Adipose tissue (tissue), 3 donors: ENCODE results near the gene RASSF8. TPM values are rescaled to one million over a fixed set of nuclear protein-coding genes. Genes with fewer than 3 reads are reported as not detected.

Source experiments
- H3K27ac ChIP-seq: one replicate; pipeline ENCODE4 v1.5.1; 2013; ENCODE audit warnings: low read depth, low read length
- WGBS, 3 donors: extraction: QIAGEN DNeasy Blood & Tissue Kit; methylation state at CpG; one replicate each; pipeline ENCODE4 v1.1.7; 2013; 5-methylcytosine and 5-hydroxymethylcytosine counted together
- polyA plus RNA-seq, 3 donors: library from polyadenylated mRNA; stranded (reverse); fragments of 200-250 nt; gene quantifications; one replicate each; pipeline ENCODE4 v1.2.3, GENCODE V29; 2013
- donor health status: healthy with polysubstance abuse.
- donor health status: Bipolar disorder and iron deficiency.
- donor health status: healthy.

Gene RASSF8
- polyA plus RNA-seq, 3 donors, result 2.2 to 20.2 (median 6.9) TPM

DNA sequence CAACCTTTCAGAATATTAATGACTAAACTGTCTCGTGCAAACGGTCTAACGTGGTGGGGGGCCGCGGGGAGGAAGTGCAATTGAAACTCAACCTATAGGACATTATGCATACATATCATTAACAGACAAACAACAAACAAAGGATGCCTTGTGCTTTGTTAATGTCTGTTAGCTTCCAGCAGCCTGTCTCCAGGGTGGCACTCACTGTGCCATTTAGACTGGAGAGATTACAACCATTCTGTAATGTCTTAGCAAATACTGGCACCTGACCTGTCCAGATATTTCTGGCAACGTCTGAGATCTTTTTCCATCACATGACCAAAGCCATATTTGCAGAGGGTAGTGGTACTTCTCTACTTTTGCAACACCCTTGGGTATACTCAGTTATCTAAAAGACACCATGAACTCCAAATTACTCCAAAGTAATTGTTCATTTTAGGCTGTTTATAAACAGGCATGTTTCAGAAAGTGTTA, 154.7 kb downstream of the RASSF8 start:
- 16 to 46% (median 40%) methylated on average over 6 of the region's 6 CpGs for WGBS, 3 donors
- H3K27ac ChIP-seq, result no peak overlapping the region

DNA sequence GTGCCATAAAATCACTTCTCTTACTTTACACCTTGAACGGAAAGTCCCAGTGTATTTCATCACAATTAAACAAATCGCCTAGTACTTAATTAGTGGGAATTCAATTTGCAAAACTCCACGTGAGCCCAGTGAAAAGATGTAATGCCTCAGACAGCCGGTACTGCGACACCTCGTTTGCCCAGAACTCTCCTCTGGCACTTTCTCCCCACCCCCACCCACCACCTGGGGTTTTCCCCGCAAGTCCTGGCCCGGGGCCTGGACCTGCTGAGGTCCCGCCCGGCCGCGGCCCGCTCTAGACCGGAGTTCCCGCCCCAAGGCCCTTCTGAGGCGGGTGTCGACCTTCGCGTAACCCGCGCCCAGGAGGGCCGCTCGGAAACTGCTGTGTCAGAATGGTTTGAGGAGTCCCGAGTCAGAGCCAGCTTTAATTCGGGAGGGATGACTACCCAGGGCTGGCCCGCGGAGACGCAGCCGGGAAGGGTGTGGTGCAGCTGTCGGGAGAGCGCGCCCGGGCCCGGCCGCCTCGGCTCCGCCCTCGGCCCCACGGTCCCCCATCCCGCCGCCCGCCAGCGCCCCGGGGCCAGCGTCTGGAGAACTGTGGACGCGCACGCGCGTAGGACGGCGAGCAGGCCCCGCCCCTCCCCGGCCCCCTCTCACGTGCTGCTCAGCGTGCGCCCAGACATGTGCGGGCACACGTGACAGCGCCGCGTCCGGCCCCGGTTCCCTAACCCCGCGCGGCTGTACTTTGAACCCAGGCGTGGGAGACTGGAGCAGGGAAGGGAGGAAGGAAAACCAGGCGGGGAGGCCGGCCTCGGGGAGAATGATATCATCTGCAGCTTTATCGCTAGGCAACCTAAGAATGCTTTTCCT, 155.6 kb downstream of the RASSF8 start:
- no peak overlapping the region for H3K27ac ChIP-seq
- 1% methylated on average over 66 to 72 of the region's 72 CpGs for WGBS, 3 donors

DNA sequence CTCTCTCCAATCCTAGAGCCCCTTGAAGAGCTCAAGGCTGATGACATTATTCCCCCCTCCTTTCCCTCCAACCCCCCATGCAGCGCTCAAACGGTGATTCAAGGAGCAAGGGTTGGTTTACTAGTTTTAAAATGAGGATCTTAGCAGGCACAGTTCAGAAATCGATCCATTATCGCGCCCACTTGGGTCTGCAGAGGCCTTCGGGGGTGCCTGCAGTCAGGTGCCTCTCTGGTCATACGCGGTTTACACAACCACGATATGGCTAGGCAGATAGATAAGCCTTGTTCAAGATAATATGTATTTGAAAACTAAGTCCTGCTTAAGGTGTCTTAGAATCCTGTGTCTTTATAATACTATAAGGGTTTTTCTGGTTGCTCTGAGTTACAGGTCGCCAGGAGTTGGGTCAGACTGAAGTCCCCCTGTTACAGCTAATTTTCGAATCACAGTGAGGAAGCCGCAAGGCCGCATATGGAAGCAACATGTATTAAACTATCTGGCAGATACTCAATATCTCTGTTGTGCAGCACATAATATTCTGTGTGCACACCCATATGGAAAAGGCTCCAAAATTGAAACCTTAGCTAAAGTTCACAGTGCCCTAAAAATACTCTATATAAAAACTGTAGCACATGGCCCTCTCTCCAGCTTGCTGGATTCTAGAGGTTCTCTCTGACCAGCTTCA, 156.4 kb downstream of the RASSF8 start:
- no peak overlapping the region for H3K27ac ChIP-seq
- WGBS, 3 donors, result 12 to 47% (median 37%) methylated on average over 13 of the region's 13 CpGs

GRCh38 chr12:26116829-26117715, 158.6 kb downstream of the RASSF8 start:
- WGBS, 3 donors, result 68 to 78% (median 71%) methylated on average over 6 of the region's 6 CpGs
- H3K27ac ChIP-seq, result no peak overlapping the region

GRCh38 chr12:26118308-26118707, 159.8 kb downstream of the RASSF8 start:
- WGBS, 3 donors, result 49 to 74% (median 53%) methylated on average over 4 of the region's 4 CpGs
- H3K27ac ChIP-seq, result no peak overlapping the region

DNA sequence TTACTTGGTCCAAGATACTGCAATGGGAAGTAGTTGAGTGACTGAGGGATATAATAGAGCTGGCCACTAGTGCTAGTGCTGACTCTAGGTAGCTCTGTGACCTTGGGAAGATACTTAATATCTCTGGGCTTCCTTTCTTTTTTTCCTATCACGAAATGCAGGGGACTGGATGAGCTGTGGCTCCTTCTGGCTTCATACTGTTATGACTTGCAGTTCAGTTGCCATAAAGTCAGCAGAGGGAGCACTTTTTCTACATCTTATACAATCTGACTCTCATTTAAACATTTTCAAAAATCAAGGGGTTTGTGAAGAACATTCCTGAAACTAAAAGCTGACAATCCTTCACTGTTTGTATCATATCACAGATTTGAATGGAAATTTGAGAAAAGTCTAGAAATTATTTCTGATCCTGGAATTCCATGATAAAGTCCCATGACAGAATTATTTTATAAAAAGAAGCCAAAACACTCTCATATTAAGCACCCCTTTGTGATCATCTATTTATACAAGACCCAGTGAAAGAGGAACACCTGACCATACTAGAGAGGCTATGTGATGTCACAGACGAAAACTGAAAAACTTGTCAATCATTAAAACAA, 161.0 kb downstream of the RASSF8 start:
- H3K27ac ChIP-seq, result no peak overlapping the region
- WGBS, 3 donors, result 25 to 29% (median 25%) methylated on average over 2 of the region's 2 CpGs

GRCh38 chr12:26120561-26121274, 162.2 kb downstream of the RASSF8 start:
- 40 to 77% (median 75%) methylated on average over 4 of the region's 4 CpGs for WGBS, 3 donors
- no peak overlapping the region for H3K27ac ChIP-seq

DNA sequence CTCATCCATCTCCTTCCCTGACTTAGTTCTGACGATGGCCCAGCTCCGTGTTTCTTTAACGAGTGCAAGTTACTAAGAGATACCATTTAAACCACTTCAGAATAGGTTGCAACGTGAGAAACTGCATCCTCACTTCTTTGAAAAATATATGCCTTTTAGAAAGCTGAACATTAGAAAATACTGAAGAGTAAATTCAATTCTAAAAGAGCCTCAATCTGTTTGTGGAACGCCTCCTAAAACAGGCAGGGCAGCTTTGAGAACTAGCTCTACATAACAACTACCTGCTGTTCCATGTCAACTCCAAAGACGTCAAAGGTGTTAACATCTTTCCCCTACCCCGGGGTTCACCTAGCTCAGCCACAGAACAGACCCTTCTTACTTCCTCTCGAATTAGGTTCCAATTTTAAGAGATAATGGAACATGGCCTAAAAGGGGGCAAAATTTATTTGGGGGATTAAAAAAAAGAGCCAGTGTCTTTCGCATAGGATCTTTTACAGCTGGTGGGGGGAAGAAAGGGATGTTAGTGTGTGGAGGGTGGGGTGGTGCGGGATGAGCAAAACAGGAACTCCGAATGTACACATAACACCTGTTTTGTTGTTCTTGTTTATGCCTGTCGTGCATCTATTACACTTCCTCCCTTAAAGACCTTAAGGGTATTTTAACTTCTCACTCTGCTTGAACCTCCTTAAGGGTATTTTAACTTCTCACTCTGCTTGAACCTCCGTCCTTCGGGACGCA, 163.0 kb downstream of the RASSF8 start:
- no peak overlapping the region for H3K27ac ChIP-seq
- 40 to 43% (median 43%) methylated on average over 15 of the region's 15 CpGs for WGBS, 3 donors

DNA sequence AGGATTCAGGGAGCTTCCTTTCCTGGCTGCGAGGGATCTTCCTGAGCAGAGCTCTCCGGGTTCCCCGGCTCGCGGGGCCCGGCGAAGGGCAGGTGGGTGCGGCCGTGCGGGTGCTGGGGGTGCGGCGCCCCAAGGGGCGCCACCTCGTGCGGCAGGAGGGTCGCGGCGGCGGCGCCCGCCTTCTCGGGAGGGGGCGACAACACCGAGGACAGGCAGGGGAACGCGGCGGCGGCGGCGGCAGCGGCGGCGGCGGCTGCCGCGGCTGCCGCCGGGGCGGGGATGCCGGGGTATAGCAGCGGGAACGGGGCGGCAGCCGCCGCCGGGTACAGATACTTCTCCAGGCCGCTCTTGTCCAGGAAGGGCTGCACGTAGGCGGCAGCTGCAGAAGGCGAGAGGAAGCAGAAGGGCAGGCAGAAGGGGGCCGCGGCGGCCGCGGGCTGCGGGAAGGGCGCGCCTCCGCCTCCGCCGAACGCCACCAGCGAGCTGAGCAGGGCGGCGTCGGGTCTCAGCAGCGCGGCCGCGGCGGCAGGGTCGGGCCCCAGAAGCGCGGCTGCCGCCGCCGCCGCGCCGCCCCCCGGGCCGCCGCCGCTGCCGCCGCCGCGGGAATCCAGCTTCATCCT, 163.7 kb downstream of the RASSF8 start:
- no peak overlapping the region for H3K27ac ChIP-seq
- 0 to 1% (median 0%) methylated on average over 52 to 88 of the region's 88 CpGs for WGBS, 3 donors

GRCh38 chr12:26122681-26123481, 164.4 kb downstream of the RASSF8 start:
- 0% methylated on average over 66 to 69 of the region's 69 CpGs for WGBS, 3 donors

GRCh38 chr12:26123482-26123980, 165.0 kb downstream of the RASSF8 start:
- 11 to 22% (median 18%) methylated on average over 8 of the region's 8 CpGs for WGBS, 3 donors
- no peak overlapping the region for H3K27ac ChIP-seq

More at GRCh38 chr12:26122681-26123481, 164.4 kb downstream of the RASSF8 start:
- no peak overlapping the region for H3K27ac ChIP-seq

GRCh38 chr12:26124446-26125399, 166.2 kb downstream of the RASSF8 start, which contains the start of gene BHLHE41:
TSS of gene BHLHE41 (minus strand) at chr12:26125037. CDS start at chr12:26124779, 258 bp downstream.
- no peak within 1 kb of the TSS for H3K27ac ChIP-seq
- 1 to 2% (median 2%) methylated on average over 37 to 53 of the region's 54 CpGs for WGBS, 3 donors

- WGBS, 3 donors, result 0 to 1% (median 0%) methylated on average over 61 to 66 of the region's 66 CpGs
- H3K27ac ChIP-seq, result no peak overlapping the region
These were observed 167.2 kb downstream of the RASSF8 start for GRCh38 chr12:26125400-26126339.
